HepG2 (cell line): ENCODE results near the gene SAMM50. TPM values are rescaled to one million over a fixed set of nuclear protein-coding genes. Genes with fewer than 3 reads are reported as not detected.

Experiments used
- BORCS8-MEF2B ChIP-seq: sonication (generic); formaldehyde crosslinking; IDR thresholded peaks from 2 replicates; pipeline ENCODE4 v1.8.0; 2022; ENCODE audit warnings: mild to moderate bottlenecking, missing genetic modification reagents
- DPF2 ChIP-seq: sonication (generic); formaldehyde crosslinking; IDR thresholded peaks from 2 replicates; pipeline ENCODE4 v1.4.0; 2020; ENCODE audit warnings: mild to moderate bottlenecking, low read depth, missing genetic modification reagents, borderline replicate concordance
- GABPB1 ChIP-seq: IDR thresholded peaks from 2 replicates; pipeline ENCODE4 v1.6.1; 2016; ENCODE audit warnings: mild to moderate bottlenecking, missing genetic modification reagents, moderate library complexity, missing compliant biosample characterization
- KDM5B ChIP-seq: sonication (generic); formaldehyde crosslinking; IDR thresholded peaks from 2 replicates; pipeline ENCODE4 v1.4.0; 2020; ENCODE audit warnings: missing genetic modification reagents, mild to moderate bottlenecking, borderline replicate concordance
- SNAPC2 ChIP-seq: sonication (generic); formaldehyde crosslinking; IDR thresholded peaks from 2 replicates; pipeline ENCODE4 v1.8.1; 2022; ENCODE audit warnings: mild to moderate bottlenecking, missing genetic modification reagents
- STAG1 ChIP-seq: sonication (generic); formaldehyde crosslinking; IDR thresholded peaks from 2 replicates; pipeline ENCODE4 v1.4.0; 2020; ENCODE audit warnings: missing genetic modification reagents
- YY1 ChIP-seq: IDR thresholded peaks from 2 replicates; pipeline ENCODE4 v1.6.1; 2011; ENCODE audit warnings: low read length, low read depth, moderate library complexity, mild to moderate bottlenecking; ENCODE audit not compliant: insufficient read depth, insufficient replicate concordance
- ZNF274 ChIP-seq: sonication (generic); formaldehyde crosslinking; IDR thresholded peaks from 2 replicates; pipeline ENCODE4 v1.5.1; 2020; ENCODE audit warnings: mild to moderate bottlenecking, missing genetic modification reagents
- ZNF768 ChIP-seq: sonication (generic); formaldehyde crosslinking; IDR thresholded peaks from 2 replicates; pipeline ENCODE4 v1.4.0; 2020; ENCODE audit warnings: missing genetic modification reagents
- polyA plus RNA-seq, 8 experiments: library from polyadenylated mRNA; depleted of rRNA in 3 of 8; stranded (reverse) in 7 of 8; unstranded in 1 of 8; fragments of >200 nt; fragmentation: Illumina TruSeq in 4 of 8; extraction: Trizol in 4 of 8; gene quantifications; 2 replicates each; pipeline versions ENCODE4 v1.2.1 to v1.2.3, GENCODE V29; 2011 to 2016; ENCODE audit warnings: low read depth in 4 of 8, missing spikeins in 1 of 8, mixed read lengths in 1 of 8; ENCODE audit not compliant: insufficient read depth in 1 of 8
- total RNA-seq, 5 experiments: library from RNA; depleted of rRNA; stranded (reverse); fragments of >200 nt; fragmentation: Illumina TruSeq; extraction: Trizol; gene quantifications; 2 replicates each; pipeline ENCODE4 v1.2.3, GENCODE V29; 2016; ENCODE audit warnings: low read depth in 1 of 5
- TF ChIP-seq, protein P1 (sequence below): sonication (generic); formaldehyde crosslinking; IDR thresholded peaks from 2 replicates; pipeline ENCODE4 v1.4.0; 2020; ENCODE audit warnings: missing genetic modification reagents
- TF ChIP-seq, protein P2 (sequence below): sonication (generic); formaldehyde crosslinking; IDR thresholded peaks from 2 replicates; pipeline ENCODE4 v1.5.1; 2020; ENCODE audit warnings: mild to moderate bottlenecking, missing genetic modification reagents, moderate library complexity
- TF ChIP-seq, protein P3 (sequence below): sonication (generic); formaldehyde crosslinking; IDR thresholded peaks from 2 replicates; pipeline ENCODE4 v1.5.0; 2020; ENCODE audit warnings: mild to moderate bottlenecking, missing genetic modification reagents, moderate library complexity

The SAMM50 gene
- total and polyA plus RNA-seq, 2 of the 13 experiments (the other 11 are each of a cell fraction or from before 2014, with no cell fraction given), result 34.7 to 63.4 TPM

DNA sequence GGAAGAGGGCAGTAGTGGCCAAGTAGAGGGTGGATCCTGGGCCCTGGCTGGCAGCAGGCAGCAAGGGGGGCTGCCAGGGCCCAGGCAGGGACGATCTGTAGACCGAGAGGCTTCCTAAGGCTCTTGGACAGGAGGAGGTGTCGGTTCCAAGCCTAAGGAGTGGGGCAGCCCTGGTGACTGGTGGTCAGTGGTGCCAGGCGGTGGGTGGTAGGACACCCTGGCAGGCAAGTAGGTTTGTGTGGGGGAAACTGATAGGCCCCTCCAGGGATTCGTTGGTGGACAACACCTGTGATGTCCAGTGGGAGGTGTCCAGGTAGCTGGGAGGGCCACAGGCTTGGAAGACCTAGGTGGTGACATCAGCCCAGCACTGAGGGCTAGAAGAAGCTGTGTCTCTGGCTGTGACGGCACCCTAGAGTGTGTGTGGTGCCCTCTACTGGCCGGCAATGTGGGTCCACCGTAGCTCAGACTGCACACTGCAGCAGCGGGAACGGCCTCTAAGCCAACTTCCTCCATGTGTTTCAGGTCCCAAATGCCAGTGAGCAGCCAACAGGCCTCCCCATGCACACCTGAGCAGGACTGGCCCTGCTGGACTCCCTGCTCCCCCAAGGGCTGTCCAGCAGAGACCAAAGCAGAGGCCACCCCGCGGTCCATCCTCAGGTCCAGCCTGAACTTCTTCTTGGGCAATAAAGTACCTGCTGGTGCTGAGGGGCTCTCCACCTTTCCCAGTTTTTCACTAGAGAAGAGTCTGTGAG, 9.4 kb upstream of the SAMM50 start (continued):
- TF ChIP-seq KDM5B (CRISPR knock-in tag), result 0 out of 2 replicates have a peak, but pooled peaks have one; percentile 14
- TF ChIP-seq DPF2 (CRISPR knock-in tag), result no peak
- TF ChIP-seq, protein P1, sequence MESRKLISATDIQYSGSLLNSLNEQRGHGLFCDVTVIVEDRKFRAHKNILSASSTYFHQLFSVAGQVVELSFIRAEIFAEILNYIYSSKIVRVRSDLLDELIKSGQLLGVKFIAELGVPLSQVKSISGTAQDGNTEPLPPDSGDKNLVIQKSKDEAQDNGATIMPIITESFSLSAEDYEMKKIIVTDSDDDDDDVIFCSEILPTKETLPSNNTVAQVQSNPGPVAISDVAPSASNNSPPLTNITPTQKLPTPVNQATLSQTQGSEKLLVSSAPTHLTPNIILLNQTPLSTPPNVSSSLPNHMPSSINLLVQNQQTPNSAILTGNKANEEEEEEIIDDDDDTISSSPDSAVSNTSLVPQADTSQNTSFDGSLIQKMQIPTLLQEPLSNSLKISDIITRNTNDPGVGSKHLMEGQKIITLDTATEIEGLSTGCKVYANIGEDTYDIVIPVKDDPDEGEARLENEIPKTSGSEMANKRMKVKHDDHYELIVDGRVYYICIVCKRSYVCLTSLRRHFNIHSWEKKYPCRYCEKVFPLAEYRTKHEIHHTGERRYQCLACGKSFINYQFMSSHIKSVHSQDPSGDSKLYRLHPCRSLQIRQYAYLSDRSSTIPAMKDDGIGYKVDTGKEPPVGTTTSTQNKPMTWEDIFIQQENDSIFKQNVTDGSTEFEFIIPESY, result peak; percentile 81; the same call in 1 of the 2 replicates
- TF ChIP-seq YY1, result peak; percentile 28
- peak; percentile 64 for TF ChIP-seq STAG1 (CRISPR knock-in tag)
- TF ChIP-seq GABPB1, result peak; percentile 32; the same call in 1 of the 2 replicates
- TF ChIP-seq SNAPC2 (CRISPR knock-in tag), result 0 out of 2 replicates have a peak, but pooled peaks have one; percentile 47
- TF ChIP-seq ZNF768 (CRISPR knock-in tag), result peak; percentile 61; the same call in 1 of the 2 replicates
- TF ChIP-seq ZNF274 (CRISPR knock-in tag), result peak; percentile 58; the same call in 1 of the 2 replicates
- TF ChIP-seq, protein P2, sequence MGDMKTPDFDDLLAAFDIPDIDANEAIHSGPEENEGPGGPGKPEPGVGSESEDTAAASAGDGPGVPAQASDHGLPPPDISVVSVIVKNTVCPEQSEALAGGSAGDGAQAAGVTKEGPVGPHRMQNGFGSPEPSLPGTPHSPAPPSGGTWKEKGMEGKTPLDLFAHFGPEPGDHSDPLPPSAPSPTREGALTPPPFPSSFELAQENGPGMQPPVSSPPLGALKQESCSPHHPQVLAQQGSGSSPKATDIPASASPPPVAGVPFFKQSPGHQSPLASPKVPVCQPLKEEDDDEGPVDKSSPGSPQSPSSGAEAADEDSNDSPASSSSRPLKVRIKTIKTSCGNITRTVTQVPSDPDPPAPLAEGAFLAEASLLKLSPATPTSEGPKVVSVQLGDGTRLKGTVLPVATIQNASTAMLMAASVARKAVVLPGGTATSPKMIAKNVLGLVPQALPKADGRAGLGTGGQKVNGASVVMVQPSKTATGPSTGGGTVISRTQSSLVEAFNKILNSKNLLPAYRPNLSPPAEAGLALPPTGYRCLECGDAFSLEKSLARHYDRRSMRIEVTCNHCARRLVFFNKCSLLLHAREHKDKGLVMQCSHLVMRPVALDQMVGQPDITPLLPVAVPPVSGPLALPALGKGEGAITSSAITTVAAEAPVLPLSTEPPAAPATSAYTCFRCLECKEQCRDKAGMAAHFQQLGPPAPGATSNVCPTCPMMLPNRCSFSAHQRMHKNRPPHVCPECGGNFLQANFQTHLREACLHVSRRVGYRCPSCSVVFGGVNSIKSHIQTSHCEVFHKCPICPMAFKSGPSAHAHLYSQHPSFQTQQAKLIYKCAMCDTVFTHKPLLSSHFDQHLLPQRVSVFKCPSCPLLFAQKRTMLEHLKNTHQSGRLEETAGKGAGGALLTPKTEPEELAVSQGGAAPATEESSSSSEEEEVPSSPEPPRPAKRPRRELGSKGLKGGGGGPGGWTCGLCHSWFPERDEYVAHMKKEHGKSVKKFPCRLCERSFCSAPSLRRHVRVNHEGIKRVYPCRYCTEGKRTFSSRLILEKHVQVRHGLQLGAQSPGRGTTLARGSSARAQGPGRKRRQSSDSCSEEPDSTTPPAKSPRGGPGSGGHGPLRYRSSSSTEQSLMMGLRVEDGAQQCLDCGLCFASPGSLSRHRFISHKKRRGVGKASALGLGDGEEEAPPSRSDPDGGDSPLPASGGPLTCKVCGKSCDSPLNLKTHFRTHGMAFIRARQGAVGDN (CRISPR knock-in tag), result peak; percentile 60
- 0 out of 2 replicates have a peak, but pooled peaks have one; percentile 24 for TF ChIP-seq BORCS8-MEF2B (CRISPR knock-in tag)
- TF ChIP-seq, protein P3, sequence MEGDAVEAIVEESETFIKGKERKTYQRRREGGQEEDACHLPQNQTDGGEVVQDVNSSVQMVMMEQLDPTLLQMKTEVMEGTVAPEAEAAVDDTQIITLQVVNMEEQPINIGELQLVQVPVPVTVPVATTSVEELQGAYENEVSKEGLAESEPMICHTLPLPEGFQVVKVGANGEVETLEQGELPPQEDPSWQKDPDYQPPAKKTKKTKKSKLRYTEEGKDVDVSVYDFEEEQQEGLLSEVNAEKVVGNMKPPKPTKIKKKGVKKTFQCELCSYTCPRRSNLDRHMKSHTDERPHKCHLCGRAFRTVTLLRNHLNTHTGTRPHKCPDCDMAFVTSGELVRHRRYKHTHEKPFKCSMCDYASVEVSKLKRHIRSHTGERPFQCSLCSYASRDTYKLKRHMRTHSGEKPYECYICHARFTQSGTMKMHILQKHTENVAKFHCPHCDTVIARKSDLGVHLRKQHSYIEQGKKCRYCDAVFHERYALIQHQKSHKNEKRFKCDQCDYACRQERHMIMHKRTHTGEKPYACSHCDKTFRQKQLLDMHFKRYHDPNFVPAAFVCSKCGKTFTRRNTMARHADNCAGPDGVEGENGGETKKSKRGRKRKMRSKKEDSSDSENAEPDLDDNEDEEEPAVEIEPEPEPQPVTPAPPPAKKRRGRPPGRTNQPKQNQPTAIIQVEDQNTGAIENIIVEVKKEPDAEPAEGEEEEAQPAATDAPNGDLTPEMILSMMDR, result peak; percentile 89
- TF ChIP-seq, all 625 proteins: peak for 27
